GM18909 (cell line): Measurements from ENCODE around the gene KRT33B.
"Not testable (repeated sequence)": the region's sequence is repeated elsewhere in the genome, so short reads cannot be mapped to it uniquely, and the experiment has no call there.

Source experiments
- ATAC-seq: cut with Tn5 transposase; IDR thresholded peaks from one replicate; pipeline ENCODE4 v1.9.1; 2021; ENCODE audit warnings: mild to moderate bottlenecking; ENCODE audit not compliant: unreplicated experiment, poor library complexity

KRT33B gene

DNA sequence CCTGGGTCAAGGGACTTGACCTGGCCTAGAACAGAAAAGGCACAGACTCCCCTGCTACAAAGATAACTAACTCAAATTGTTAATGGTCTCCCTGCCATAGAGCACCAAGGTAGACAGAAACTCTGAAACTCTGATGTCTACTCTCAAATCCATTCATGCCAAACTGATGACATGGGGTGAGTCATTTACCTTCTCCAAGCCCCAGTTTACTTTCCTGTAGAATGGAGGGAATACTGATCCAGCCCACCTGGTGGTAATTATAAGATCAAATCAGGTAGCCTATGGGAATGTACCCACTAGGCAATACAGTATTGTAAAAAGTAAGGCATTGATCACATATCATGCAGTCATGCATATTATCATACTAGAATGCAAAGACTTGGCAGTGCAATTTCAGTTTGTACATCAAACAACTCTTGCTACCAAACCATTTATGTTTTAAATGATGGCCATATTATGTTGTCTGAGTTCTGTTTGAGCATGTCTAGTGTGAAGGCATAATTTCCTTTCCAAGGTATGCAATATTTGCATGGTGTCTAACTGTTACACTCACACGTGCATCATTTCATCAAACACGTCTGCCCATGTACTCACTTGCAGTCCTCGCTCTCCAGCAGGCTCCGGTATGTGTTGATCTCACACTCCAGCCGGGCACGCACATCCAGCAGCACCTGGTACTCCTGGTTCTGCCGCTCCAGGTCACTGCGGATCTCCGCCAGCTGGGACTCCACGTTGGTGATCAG is 24.8 kb upstream of the KRT33B start:
- no peak for ATAC-seq

- ATAC-seq = no peak
These were observed 24.2 kb upstream of the KRT33B start for GRCh38 chr17:41393826-41394225.

DNA sequence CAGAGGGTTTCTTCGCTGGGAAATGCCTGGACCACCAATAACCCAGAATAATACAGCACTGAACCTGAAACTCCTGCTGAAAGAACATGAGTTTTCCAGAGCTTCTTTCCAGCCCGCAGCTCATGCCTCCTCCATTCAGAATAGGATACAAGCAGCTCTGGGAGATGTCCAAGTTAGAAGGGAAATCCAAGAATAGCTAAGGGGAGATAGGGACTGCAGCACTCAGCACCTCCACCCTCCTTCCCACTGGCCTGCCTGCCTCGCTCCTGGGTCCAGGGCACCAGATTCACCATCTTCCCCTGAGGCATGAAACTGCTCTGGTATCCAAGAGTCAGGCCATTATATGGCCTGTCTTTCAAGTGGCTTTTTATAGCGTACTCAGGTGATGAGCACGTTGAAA is 23.7 kb upstream of the KRT33B start:
- no peak for ATAC-seq

DNA sequence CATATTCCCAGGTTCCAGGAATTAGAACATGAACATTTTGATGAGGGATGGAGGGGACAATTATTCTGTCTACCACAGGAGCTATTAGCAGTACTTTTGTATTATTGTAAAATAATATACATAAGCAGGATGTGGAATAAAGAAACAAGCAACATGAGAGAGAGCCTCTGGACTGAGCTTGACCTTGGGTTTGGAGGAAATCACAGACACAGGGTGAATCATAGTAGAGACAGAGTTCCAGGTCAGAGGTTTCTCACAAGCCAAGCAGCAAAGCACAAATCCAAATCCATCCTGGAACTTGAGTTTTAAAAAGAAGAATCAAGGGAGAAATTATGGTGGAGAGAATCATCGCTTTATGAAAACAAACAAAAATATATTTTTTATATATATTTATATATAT is 22.7 kb upstream of the KRT33B start:
- ATAC-seq = no peak

- no peak for ATAC-seq
These were observed 21.9 kb upstream of the KRT33B start for GRCh38 chr17:41391535-41391934.

DNA sequence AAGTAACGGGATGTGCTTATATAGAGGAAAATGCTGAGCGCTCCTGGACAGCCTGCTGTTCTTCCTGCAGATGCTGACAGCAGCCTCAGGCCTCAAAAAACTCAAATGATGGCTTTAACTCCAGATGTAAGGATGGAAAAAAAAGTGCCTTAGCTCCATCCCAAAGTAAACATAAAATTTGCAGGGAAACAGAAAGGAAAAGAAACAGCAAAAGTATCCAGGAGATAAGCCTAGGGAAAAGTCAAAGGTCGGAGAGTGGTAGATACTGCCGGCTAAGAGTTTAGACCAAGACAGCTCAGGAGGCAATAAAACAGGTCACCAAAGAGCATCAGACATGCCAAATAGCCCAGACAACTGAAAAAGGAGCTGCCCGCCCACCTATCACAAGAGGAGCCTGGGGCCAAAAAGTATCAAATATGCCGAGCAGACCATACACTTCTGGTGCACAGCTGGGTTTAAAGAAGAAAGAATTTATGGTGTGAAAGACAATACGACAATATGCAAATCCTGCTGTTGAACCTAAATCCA is 20.9 kb upstream of the KRT33B start:
- ATAC-seq = no peak

DNA sequence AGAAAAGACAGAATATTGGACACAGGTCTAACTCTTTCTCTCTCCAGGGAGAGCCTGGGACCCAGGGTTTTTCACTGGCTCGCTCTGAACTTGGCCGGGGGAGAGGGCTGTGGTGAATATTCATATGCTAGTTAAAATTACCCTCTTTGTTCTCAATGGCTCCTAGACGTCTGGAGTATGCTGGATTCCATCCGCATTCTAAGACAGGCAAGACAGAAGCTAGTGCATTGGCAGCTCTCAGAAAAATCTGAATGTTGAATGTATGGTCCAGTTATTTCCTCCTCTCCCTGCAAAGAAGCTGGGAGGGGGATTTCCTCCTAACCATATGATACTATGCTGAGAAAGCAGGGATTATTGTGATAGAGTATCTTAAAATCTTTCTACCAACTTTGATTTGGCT is 18.1 kb upstream of the KRT33B start:
- ATAC-seq = no peak

GRCh38 chr17:41386227-41386626 is 16.6 kb upstream of the KRT33B start:
- ATAC-seq = no peak

GRCh38 chr17:41383690-41384089 is 14.1 kb upstream of the KRT33B start:
- ATAC-seq = no peak

DNA sequence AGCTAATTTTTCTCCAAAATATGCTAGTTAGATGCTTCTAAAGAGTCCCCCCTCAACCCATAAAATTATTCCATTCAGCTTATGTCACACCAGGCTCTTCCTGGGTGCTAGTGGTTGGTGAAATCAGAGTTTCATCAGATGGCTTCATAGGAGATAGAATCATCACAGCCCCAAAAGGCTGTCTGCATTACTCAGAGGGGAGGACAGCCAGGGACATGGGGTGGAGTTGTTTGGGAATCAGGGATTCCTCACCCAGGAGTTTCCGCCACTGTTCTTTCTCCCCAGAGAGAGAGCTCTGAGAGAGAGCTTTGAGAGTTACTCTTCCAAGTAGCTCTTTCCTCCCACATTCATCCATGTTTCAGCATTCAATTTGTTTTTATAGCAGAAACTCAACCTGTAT is 12.8 kb upstream of the KRT33B start:
- ATAC-seq = no peak

DNA sequence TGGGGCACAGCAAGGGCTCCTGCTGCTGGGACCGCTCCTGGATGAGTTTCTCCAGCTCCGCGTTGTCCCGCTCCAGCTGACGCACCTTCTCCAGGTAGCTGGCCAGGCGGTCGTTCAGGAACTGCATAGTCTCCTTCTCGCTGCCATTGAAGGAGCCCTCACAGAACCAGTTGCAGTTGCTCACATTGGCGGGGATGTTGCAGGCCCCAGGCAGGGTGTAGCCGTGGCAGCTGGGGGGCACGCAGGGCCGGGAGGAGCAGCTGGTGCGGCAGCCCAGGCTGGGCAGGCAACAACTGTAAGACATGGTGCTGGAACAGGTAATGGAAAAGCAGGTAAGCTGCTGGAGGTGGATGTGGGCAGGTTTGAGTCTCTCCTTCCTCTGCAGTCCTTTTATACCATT is 12.3 kb upstream of the KRT33B start, which contains the start of gene KRT34:
TSS of gene KRT34 (minus strand) at position 364 of the 400 bp plus-strand sequence. CDS start at position 304, 60 bp downstream.
- ATAC-seq = not testable (repeated sequence)

DNA sequence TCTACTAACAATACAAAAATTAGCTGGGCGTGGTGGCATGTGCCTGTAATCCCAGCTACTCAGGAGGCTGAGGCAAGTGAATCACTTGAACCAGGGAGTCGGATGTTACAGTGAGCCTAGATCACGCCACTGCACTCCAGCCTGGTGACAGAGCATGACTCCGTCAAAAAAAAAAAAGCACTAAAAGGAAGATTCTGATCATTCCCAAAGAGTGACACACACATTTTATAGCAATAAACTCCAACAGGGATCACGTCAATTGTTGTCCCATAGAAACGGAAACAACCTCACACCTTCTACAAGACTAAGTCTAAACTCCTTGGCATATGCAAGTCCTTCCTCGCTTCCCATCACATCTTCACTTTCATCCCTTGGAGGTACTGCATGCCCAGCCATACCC is 10.5 kb upstream of the KRT33B start:
- ATAC-seq = not testable (repeated sequence)

GRCh38 chr17:41377546-41377945 is 7.9 kb upstream of the KRT33B start:
- ATAC-seq = no peak

GRCh38 chr17:41369023-41369422 is 590 bp downstream of the KRT33B start:
- ATAC-seq = no peak

DNA sequence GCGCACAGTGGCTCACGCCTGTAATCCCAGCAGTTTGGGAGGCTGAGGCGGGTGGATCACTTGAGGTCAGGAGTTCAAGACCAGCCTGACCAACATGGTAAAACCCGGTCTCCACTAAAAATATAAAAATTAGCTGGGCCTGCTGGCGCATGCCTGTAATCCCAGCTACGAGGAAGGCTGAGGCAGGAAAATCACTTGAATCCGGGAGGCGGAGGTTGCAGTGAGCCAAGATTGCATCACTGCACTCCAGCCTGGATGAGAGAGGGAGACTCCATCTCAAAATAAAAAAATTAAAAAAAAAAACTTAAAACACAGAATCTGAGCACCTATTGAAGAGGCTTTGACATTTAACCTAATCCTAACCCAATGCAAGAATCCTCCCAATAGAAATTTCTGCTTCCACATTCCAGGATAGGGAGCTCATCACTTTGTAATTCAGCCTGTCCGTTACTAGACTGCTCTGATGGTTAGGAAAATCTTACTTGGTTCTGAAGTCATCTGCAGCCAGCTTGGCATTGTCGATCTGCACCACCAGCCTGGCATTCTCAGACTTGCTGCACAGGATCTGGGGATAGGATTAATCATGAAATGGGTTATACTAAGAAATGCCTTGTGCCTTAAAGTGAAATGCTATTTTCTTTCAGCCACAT is 2.1 kb downstream of the KRT33B start:
- no peak for ATAC-seq

DNA sequence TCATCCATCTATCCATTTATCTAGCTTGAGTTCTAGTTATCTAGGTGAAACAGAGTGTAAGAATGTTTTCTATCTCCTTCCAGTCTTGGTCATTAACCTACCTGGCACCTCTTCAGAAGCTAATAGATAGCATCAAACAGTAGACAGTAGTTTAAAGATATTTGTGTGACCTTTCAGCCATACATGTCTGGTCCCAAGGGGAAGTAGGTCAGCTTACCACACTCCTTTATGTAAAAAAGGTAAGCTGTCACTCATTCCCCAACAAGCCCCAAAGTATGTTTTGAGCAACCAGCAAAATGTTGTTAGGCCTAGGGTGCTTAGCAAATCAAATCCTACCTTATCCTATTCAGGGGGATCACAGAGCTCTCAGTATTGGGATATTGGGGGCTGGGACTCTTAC is 3.5 kb downstream of the KRT33B start:
- no peak for ATAC-seq

- ATAC-seq = no peak
These were observed 5.7 kb downstream of the KRT33B start for GRCh38 chr17:41363881-41364280.

DNA sequence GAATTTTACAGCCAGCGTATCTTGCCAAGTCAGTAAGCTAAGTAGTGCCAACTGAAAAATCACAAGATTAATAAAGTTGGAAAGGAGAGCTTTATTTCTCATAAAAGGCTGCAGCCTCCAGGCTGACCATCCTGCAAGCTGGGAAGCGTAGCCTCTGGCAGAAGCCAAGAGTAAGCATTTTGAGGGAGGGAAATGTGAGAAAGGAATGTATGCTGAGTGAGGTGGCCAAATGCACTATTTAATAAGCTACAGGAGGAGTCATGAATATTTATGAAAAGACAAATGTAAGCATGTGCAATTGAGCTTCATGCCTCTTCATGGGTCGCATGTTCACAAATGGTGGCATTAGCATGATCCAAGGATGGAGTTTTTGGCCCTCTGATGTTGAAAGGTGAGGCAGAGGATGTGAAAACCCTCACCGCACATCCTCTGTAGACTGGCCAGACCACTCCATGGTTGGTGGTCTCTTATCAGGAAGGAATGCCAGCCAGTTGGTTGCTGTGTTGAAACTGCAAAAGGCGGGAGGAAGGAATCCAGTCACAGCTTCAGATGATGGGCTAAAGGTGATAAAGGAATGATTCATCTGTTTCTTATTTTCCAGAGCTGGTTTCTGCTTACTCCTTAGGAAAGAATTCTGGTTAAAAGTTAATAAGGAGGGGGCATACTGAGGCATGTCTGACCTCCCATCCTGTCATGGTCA is 9.2 kb downstream of the KRT33B start:
- no peak for ATAC-seq

DNA sequence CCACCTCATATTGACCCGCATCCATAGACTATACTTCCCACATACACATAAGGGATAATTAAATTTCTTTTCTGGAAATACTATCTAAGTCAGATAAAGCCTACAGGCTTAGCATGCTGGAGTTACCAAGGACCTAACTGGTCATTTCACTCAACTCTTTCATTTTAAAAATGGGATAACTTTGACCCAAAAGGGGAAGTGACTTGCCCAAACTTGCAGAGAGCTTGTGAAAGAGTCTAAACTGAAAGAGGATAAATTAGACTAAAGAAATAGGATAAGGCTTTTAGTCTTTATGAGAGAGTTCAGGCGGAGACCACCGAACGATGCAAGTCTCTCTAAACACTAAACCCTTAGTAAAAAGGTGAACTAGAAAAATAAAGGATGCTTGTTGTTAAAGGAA is 15.1 kb downstream of the KRT33B start:
- no peak for ATAC-seq

GRCh38 chr17:41352597-41353366 is 16.8 kb downstream of the KRT33B start:
- no peak for ATAC-seq
